Stimulated activated naive B cell treated with anti-CD40 and anti-IgM and Interleukin-4, amounts not matched to agents 10 μg/mL and 1 μg/mL and 100 μg/mL, for 72 hours (primary cell): Measurements from ENCODE around the gene FABP6.
"Not testable (repeated sequence)": the region's sequence is repeated elsewhere in the genome, so short reads cannot be mapped to it uniquely, and the experiment has no call there.

Experiments
- ATAC-seq, 2 donors: fragments of 150-1000 bp; cut with Tn5 transposase; replicated peaks; 2 replicates each; pipeline ENCODE4 v1.10.0; 2021; ENCODE audit warnings: moderate library complexity in 1 of 2
- DNase-seq: peaks from one replicate; pipeline ENCODE4 v3.0.0; 2021
- H3K27ac Mint-ChIP-seq: one replicate; pipeline ENCODE4 v1.8.0; 2022; ENCODE audit warnings: mild to moderate bottlenecking, mixed read lengths
- H3K27me3 Mint-ChIP-seq, 2 donors: one replicate each; pipeline ENCODE4 v1.8.0; 2022; ENCODE audit warnings: mixed read lengths in 2 of 2
- H3K36me3 Mint-ChIP-seq, 2 donors: one replicate each; pipeline ENCODE4 v1.8.0; 2022; ENCODE audit warnings: mixed read lengths in 2 of 2, mild to moderate bottlenecking in 1 of 2
- H3K4me1 Mint-ChIP-seq, 2 donors: one replicate each; pipeline ENCODE4 v1.8.0; 2022; ENCODE audit warnings: mixed read lengths in 2 of 2, mild to moderate bottlenecking in 1 of 2
- H3K4me3 Mint-ChIP-seq, 2 donors: one replicate each; pipeline ENCODE4 v1.8.0; 2022; ENCODE audit warnings: mild to moderate bottlenecking in 2 of 2, mixed read lengths in 2 of 2, moderate library complexity in 1 of 2
- H3K9me3 Mint-ChIP-seq, 2 donors: one replicate each; pipeline ENCODE4 v1.8.0; 2022; ENCODE audit warnings: mixed read lengths in 2 of 2, mild to moderate bottlenecking in 1 of 2

Gene FABP6, protein sequence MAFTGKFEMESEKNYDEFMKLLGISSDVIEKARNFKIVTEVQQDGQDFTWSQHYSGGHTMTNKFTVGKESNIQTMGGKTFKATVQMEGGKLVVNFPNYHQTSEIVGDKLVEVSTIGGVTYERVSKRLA

GRCh38 chr5:160229190-160229742 lies at the start of gene FABP6:
Gene FABP6 (plus strand): TSS chr5:160229506. CDS start chr5:160229558, 52 bp downstream.
- H3K4me3 Mint-ChIP-seq = no peak within 1 kb of the TSS
- no peaks in the 10 kb centered on the region for H3K36me3 Mint-ChIP-seq
- no peak for DNase-seq
- peak within 1 kb of the TSS; percentile 80 for H3K27ac Mint-ChIP-seq
- ATAC-seq = no peak
- H3K27me3 Mint-ChIP-seq = peaks cover 7 to 8% of the 10 kb centered on the region in 2 donors
- peaks cover 6 to 18% of the 10 kb centered on the region in 2 donors for H3K4me1 Mint-ChIP-seq
- H3K9me3 Mint-ChIP-seq = no peaks in the 10 kb centered on the region

GRCh38 chr5:160180931-160181330 lies 48.4 kb upstream of the FABP6 start:
- Mint-ChIP-seq H3K4me1 (peaks cover 7 to 8% of the 10 kb centered on the region in 2 donors), H3K36me3 (no peaks in the 10 kb centered on the region), H3K4me3 (no peak overlapping the region), H3K27ac (no peak overlapping the region), H3K9me3 (peaks cover 0 to 3% of the 10 kb centered on the region in 2 donors), H3K27me3 (no peaks in the 10 kb centered on the region)
- DNase-seq = no peak
- ATAC-seq = no peak

DNA sequence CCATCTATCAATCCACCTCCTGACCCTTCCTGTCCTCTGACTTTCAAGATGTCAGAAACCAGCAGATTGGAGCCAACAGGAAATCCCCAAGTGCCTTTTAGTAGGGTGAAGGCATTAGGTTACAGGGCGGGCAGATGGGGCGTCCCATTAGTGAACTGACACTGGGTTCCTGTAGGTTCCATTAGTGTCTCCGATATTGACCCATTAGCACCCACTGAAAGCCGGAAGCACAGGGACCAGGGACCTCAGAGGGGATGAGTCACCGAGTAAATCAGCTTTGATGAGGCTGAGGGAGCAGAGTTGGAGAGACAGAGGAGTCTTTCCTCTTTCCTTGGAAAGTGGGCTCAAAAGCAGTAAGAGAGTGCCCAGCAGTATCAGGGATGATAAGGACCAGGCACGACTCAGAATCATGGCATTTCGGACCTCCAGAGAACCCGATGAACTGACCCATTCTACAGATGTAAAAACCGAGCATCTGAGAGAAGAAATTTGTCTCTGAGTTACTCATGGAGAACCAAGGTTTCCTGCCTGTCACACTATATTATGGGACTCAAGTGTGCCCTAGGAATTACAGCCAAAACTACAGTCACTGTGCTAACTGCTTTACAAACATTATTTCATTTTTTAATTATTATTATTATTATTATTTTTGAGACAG lies 47.2 kb upstream of the FABP6 start:
- peaks cover 14 to 15% of the 10 kb centered on the region in 2 donors for H3K4me1 Mint-ChIP-seq
- peaks cover 7 to 9% of the 10 kb centered on the region in 2 donors for H3K36me3 Mint-ChIP-seq
- no peak overlapping the region for H3K27ac Mint-ChIP-seq
- DNase-seq = no peak
- no peak overlapping the region for H3K4me3 Mint-ChIP-seq
- no peak for ATAC-seq
- peaks cover 3 to 9% of the 10 kb centered on the region in 2 donors for H3K9me3 Mint-ChIP-seq
- H3K27me3 Mint-ChIP-seq = peaks cover 8% of the 10 kb centered on the region in 2 donors

GRCh38 chr5:160183075-160183474 lies 46.2 kb upstream of the FABP6 start:
- no peak for DNase-seq

DNA sequence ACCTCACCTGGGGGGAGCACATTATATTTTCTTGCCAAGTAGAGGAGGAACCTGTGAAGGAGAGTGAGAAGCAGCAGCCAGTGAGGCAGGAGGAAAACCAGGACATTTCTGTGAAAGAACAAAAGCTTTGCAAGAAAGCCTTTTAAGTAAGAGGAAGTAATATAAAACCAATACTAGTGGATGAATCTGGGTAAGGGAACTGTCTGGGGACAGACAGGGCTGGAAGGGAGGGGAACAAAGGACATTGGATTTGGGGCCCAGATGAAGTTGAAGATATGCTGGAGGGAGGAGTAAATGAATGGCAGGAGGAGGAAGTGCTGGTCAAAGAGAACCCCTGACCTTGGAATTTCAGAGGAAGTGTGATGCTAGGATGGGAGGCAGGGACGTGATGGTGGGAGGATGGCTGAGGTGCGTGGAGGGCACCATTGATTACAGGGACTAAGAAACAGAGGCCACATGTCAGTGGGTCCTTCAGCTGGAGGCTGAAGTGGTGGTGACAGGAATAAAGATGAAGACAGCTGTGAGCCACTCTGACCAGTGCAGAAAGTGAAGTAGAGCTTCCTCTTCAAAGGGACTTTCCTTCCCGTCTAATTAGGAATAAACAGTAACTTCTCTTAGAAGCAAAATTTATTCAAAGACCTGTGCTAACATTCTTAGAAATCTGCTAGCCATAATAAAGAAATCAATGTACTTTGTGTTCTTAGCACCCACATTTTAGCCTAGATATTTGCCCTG lies 43.5 kb upstream of the FABP6 start:
- no peak overlapping the region for H3K4me3 Mint-ChIP-seq
- peaks cover 8 to 11% of the 10 kb centered on the region in 2 donors for H3K36me3 Mint-ChIP-seq
- H3K27me3 Mint-ChIP-seq = peaks cover 16 to 19% of the 10 kb centered on the region in 2 donors
- ATAC-seq (peak; percentile 59 to 71), DNase-seq (no peak)
- H3K27ac Mint-ChIP-seq = no peak overlapping the region
- H3K4me1 Mint-ChIP-seq = peaks cover 19 to 20% of the 10 kb centered on the region in 2 donors
- H3K9me3 Mint-ChIP-seq = peaks cover 3 to 12% of the 10 kb centered on the region in 2 donors

More at GRCh38 chr5:160183075-160183474, 46.2 kb upstream of the FABP6 start:
- Mint-ChIP-seq H3K4me1 (peaks cover 14 to 17% of the 10 kb centered on the region in 2 donors), H3K27ac (no peak overlapping the region), H3K36me3 (peaks cover 8 to 11% of the 10 kb centered on the region in 2 donors), H3K27me3 (peaks cover 11 to 12% of the 10 kb centered on the region in 2 donors), H3K9me3 (peaks cover 3 to 12% of the 10 kb centered on the region in 2 donors), H3K4me3 (no peak overlapping the region)
- no peak for ATAC-seq

DNA sequence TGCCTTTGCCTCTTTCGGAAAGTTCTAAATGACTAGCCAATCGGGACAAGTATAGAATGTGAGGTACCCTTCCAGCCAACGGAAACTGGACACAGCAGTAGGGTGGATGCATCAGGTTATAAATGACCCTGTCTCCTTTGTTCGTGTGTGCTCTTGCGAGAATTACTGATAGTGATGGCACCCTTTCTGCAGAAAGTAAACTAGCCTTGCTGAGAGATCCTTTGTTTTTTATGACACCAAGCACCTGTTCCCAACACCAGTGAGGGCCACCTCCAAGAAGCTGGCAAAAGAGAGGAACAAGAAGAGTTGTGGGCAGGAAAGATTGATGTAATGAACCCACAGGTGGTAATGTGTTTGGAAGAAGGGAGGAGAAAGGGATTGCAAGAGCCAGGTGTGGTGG lies 42.8 kb upstream of the FABP6 start:
- no peak for DNase-seq
- Mint-ChIP-seq H3K4me1 (peaks cover 19 to 20% of the 10 kb centered on the region in 2 donors), H3K36me3 (peaks cover 8 to 11% of the 10 kb centered on the region in 2 donors), H3K4me3 (no peak overlapping the region), H3K9me3 (peaks cover 3 to 12% of the 10 kb centered on the region in 2 donors), H3K27ac (peak overlapping the region; percentile 7), H3K27me3 (peaks cover 16 to 19% of the 10 kb centered on the region in 2 donors)
- ATAC-seq = no peak

- H3K4me3 Mint-ChIP-seq = peak overlapping the region in 1 of 2 donors; percentile 14
Measured at GRCh38 chr5:160187091-160187490, 42.2 kb upstream of the FABP6 start.

GRCh38 chr5:160188141-160189015 lies 40.9 kb upstream of the FABP6 start:
- peaks cover 20 to 25% of the 10 kb centered on the region in 2 donors for H3K27me3 Mint-ChIP-seq
- DNase-seq = no peak
- H3K27ac Mint-ChIP-seq = no peak overlapping the region
- peaks cover 8 to 11% of the 10 kb centered on the region in 2 donors for H3K36me3 Mint-ChIP-seq
- H3K4me3 Mint-ChIP-seq = peak overlapping the region; percentile 61 to 71
- peaks cover 19 to 21% of the 10 kb centered on the region in 2 donors for H3K4me1 Mint-ChIP-seq
- ATAC-seq = peak in 1 of 2 donors; percentile 27
- H3K9me3 Mint-ChIP-seq = peaks cover 5 to 12% of the 10 kb centered on the region in 2 donors

More at GRCh38 chr5:160187091-160187490, 42.2 kb upstream of the FABP6 start:
- ATAC-seq (no peak), DNase-seq (no peak)
- Mint-ChIP-seq H3K36me3 (peaks cover 8 to 11% of the 10 kb centered on the region in 2 donors), H3K9me3 (peaks cover 3 to 12% of the 10 kb centered on the region in 2 donors), H3K27me3 (peaks cover 17 to 21% of the 10 kb centered on the region in 2 donors), H3K27ac (peak overlapping the region; percentile 66), H3K4me1 (peaks cover 19 to 20% of the 10 kb centered on the region in 2 donors)

DNA sequence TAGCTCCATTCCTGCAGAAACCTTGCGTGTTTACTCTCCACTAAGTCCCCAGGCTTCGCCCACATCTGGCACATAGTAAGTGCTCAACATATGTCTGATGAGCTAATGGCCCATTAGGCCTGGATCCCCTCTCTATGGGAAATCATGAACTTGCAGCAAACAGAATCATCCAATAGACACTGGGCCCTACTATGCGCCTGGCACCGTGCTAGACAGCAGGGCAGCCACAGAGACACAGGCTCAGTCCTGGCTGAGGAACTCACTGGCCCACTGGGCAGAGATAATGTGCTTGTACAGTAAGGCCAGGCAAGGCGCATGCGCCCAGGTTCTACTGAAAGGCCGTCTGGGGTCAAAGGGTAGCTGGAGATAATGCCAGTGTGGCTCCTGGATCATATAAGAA lies 36.9 kb upstream of the FABP6 start:
- Mint-ChIP-seq H3K4me1 (peaks cover 5 to 7% of the 10 kb centered on the region in 2 donors), H3K9me3 (peaks cover 0 to 2% of the 10 kb centered on the region in 2 donors), H3K27ac (no peak overlapping the region), H3K36me3 (no peaks in the 10 kb centered on the region), H3K4me3 (no peak overlapping the region), H3K27me3 (peaks cover 18 to 21% of the 10 kb centered on the region in 2 donors)
- ATAC-seq (no peak), DNase-seq (no peak)

DNA sequence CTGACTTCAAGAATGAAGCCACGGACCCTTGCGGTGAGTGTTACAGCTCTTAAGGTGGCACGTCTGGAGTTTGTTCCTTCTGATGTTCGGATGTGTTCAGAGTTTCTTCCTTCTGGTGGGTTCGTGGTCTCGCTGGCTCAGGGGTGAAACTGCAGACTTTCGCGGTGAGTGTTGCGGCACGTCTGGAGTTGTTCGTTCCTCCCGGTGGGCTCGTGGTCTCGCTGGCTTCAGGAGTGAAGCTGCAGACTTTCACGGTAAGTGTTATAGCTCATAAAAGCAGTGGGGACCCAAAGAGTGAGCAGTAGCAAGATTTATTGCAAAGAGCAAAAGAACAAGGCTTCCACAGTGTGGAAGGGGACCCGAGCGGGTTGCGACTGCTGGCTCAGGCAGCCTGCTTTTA lies 36.2 kb upstream of the FABP6 start:
- DNase-seq, H3K36me3 Mint-ChIP-seq, H3K9me3 Mint-ChIP-seq, H3K27ac Mint-ChIP-seq, H3K4me3 Mint-ChIP-seq, ATAC-seq: not testable (repeated sequence)
- H3K27me3 Mint-ChIP-seq = peaks cover 25 to 27% of the 10 kb centered on the region in 2 donors
- H3K4me1 Mint-ChIP-seq = peaks cover 11 to 13% of the 10 kb centered on the region in 2 donors

GRCh38 chr5:160193790-160194189 lies 35.5 kb upstream of the FABP6 start:
- H3K4me3 Mint-ChIP-seq, H3K9me3 Mint-ChIP-seq, DNase-seq, H3K36me3 Mint-ChIP-seq, ATAC-seq, H3K27ac Mint-ChIP-seq: not testable (repeated sequence)
- Mint-ChIP-seq H3K27me3 (peaks cover 29 to 31% of the 10 kb centered on the region in 2 donors), H3K4me1 (peaks cover 8 to 17% of the 10 kb centered on the region in 2 donors)

DNA sequence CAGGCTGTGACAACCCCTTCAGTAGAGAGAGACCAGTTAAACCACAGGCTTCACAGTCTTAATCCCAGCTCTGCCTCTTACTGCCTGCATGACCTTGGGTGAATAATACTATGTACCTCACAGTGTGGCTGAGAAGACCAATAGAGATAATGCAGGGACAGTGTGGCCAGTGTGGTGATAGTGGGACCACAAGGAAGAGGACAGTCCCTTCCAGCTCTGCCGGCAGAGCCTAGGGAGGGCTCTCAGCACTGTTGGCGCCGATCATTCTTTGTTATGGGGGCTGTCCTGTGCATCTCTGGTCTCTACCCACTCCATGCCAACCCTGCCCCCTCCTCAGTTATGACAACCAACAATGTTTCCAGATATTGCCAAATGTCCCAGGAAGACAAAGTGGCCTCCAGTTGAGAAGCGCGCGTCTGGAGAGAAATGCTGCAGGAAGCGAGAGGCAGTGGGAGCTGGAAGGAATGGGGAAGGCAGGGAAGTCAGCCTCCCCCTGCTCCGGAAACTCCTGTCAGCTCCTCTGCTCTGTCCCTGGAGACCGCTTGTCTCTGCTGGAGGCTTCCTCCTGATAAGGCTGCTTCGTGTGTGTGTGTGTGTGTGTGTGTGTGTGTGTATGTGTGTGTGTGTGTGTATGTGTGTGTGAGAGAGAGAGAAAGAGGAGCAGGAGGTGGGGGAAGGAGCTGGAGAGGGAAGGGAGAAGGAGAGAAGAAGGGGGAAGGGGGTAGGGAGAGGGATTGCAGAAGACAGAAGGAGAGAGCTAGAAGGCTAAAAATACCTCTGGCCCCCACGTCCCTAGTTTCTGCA lies 31.8 kb upstream of the FABP6 start:
- Mint-ChIP-seq H3K36me3 (no peaks in the 10 kb centered on the region), H3K27me3 (peaks cover 27 to 33% of the 10 kb centered on the region in 2 donors), H3K4me3 (no peak overlapping the region), H3K4me1 (peaks cover 12 to 26% of the 10 kb centered on the region in 2 donors), H3K27ac (no peak overlapping the region), H3K9me3 (peaks cover 0 to 2% of the 10 kb centered on the region in 2 donors)
- DNase-seq (no peak), ATAC-seq (no peak)

GRCh38 chr5:160198146-160198545 lies 31.2 kb upstream of the FABP6 start:
- H3K27me3 Mint-ChIP-seq = peaks cover 27 to 33% of the 10 kb centered on the region in 2 donors
- no peak overlapping the region for H3K4me3 Mint-ChIP-seq
- H3K27ac Mint-ChIP-seq = no peak overlapping the region
- peaks cover 12 to 26% of the 10 kb centered on the region in 2 donors for H3K4me1 Mint-ChIP-seq
- no peak for ATAC-seq
- no peaks in the 10 kb centered on the region for H3K36me3 Mint-ChIP-seq
- no peak for DNase-seq
- H3K9me3 Mint-ChIP-seq = peaks cover 0 to under 1% of the 10 kb centered on the region in 2 donors
